Measurements from ENCODE around the gene RASSF8.
A peak's percentile ranks its signal among the peaks of the same experiment; 100 is the strongest.
"Not testable (repeated sequence)": the region's sequence is repeated elsewhere in the genome, so short reads cannot be mapped to it uniquely, and the experiment has no call there.

The RASSF8 gene

DNA sequence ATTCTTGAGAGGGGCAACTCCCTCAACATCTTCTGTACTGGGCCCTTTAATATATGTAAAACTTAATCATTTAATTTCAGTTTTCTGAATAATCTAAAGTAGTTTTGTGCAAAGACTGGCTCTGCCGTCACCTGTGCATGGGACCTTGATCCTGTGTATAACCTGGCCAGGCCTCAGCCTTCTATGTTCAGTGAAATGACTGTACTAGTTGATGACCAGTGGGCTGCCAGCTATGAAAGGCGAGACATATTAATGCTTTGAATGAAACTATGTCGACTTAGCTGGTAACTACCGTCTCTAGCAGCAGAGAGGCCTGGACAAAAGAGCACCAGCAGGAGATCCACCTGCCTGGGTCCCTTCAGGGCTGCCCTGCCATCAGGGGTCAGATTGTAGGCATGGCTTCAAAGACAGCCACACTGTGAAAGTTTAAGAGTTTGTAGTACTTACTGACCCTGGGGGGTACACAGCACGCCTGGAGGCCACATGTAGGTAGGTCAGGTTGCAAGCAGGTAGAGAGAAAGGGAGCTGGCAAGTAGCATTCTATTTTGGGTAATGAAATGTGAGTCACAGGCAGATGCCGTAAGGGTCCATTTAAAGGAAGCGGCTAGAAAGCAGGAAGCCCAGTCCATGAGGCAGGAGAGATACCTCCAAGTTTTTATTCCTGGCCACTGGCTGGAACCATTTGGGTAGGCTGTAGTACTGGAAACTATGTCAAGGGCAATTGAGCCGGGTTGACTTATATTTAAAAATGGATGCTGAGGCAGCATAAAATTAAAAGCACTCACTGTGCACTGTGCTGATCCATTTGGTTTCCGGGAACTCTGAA is 89.1 kb downstream of the RASSF8 start:
- TF ChIP-seq, protein P1, sequence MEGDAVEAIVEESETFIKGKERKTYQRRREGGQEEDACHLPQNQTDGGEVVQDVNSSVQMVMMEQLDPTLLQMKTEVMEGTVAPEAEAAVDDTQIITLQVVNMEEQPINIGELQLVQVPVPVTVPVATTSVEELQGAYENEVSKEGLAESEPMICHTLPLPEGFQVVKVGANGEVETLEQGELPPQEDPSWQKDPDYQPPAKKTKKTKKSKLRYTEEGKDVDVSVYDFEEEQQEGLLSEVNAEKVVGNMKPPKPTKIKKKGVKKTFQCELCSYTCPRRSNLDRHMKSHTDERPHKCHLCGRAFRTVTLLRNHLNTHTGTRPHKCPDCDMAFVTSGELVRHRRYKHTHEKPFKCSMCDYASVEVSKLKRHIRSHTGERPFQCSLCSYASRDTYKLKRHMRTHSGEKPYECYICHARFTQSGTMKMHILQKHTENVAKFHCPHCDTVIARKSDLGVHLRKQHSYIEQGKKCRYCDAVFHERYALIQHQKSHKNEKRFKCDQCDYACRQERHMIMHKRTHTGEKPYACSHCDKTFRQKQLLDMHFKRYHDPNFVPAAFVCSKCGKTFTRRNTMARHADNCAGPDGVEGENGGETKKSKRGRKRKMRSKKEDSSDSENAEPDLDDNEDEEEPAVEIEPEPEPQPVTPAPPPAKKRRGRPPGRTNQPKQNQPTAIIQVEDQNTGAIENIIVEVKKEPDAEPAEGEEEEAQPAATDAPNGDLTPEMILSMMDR (conservative IDR thresholded peaks at IDR 0.05; ENCODE audit: low read depth): no peak
- ChIA-PET CTCF (no interaction called here), POLR2A (ENCODE audit: low non-redundant PET) (no interaction called here)
- no peak overlapping the region for H3K27ac ChIP-seq
- DNase-seq (ENCODE audit: low spot score): no peak

DNA sequence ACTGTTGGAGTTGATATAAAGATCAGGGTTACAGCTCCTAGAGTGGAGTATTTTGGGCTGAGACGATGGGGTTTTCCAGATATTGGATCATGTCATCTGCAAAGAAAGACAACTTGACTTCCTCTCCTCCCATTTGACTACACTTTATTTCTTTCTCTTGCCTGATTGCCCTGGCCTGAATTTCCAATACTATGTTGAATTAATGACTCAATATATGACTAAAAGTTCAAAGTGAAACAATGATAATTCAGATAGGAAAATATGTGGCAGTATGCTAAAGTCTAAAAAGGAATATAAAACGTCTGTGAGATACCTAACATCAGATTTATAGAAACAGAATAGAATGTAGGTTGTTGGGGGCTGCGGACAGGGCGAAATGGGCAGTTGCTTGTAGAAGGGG is 94.2 kb downstream of the RASSF8 start:
- ChIA-PET POLR2A (ENCODE audit: low non-redundant PET) (no interaction called here), CTCF (no interaction called here)
- TF ChIP-seq, protein P1 (conservative IDR thresholded peaks at IDR 0.05; ENCODE audit: low read depth): no peak
- DNase-seq (ENCODE audit: low spot score): no peak
- no peak overlapping the region for H3K27ac ChIP-seq

DNA sequence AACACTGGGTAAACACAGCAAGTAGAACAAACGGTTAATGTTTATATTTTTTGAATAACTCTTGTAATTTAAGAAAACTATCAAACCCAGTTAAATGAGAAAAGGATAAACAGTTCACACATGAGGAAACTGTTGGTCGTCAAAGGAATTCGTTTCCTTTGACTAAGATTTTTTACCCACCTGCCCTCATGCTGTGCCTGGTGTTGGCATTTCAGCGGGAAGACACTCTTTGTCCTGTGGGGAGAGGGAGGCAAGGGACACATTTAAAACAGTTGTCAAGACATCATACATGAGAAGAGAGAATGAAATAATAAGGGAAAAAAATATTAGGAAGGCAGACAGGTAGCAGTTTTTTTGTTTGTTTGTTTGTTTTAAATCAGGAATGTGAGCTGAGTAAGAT is 95.9 kb downstream of the RASSF8 start:
- CTCF ChIA-PET: interaction anchor here (0.6 to 0.7 kb wide), 2 partner anchors 66 to 618 kb away, joined by 3 to 4 read pairs; no protein-coding TSS in a partner anchor
- POLR2A ChIA-PET (ENCODE audit: low non-redundant PET): no interaction called here
- no peak overlapping the region for H3K27ac ChIP-seq
- TF ChIP-seq, protein P1 (conservative IDR thresholded peaks at IDR 0.05; ENCODE audit: low read depth): no peak
- no peak for DNase-seq (ENCODE audit: low spot score)

DNA sequence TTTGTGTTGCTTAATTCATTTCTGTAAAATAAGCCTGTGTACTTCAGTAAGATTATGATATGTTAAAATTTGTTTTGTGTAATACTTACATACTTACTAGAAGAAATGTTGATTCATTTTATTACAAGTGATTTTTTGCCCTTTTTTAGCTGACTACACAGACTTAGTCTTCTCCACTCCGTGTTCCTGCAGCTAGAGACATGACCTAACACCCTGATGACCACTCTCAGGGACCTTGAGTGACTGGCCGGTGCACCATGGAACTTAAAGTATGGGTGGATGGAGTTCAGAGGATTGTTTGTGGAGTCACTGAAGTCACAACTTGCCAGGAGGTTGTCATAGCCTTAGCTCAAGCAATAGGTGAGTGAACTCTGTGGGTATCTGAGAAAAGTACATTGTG is 96.6 kb downstream of the RASSF8 start:
- DNase-seq (ENCODE audit: low spot score): no peak
- H3K27ac ChIP-seq: no peak overlapping the region
- POLR2A ChIA-PET (ENCODE audit: low non-redundant PET): no interaction called here
- TF ChIP-seq, protein P1 (conservative IDR thresholded peaks at IDR 0.05; ENCODE audit: low read depth): no peak
- CTCF ChIA-PET: interaction anchor here (0.6 kb wide), 1 partner anchor 618 kb away, joined by 3 read pairs; no protein-coding TSS in a partner anchor

DNA sequence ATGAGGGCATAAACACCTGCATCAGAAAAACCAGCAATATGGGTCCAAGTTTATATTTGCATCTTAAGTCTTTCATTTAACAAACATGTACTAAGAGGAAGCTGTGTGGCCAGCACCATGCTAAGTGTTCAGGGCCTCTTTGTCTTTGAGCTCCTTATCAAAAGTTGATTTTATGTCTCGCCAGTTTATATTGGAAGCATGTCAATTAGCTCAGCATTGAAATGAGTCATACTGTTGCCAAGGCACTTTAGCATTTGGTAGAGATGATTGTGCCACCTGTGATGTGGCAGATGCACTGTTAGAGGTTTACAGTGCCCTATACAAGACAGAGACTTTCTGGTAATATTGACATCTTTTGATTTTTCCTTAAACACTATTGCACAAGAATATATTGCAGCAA is 97.9 kb downstream of the RASSF8 start:
- ChIA-PET POLR2A (ENCODE audit: low non-redundant PET) (no interaction called here), CTCF (interaction anchor here (0.6 kb wide), 1 partner anchor 658 kb away, joined by 3 read pairs; no protein-coding TSS in a partner anchor)
- peak; percentile 35 for DNase-seq (ENCODE audit: low spot score)
- TF ChIP-seq, protein P1 (conservative IDR thresholded peaks at IDR 0.05; ENCODE audit: low read depth): no peak
- no peak overlapping the region for H3K27ac ChIP-seq

DNA sequence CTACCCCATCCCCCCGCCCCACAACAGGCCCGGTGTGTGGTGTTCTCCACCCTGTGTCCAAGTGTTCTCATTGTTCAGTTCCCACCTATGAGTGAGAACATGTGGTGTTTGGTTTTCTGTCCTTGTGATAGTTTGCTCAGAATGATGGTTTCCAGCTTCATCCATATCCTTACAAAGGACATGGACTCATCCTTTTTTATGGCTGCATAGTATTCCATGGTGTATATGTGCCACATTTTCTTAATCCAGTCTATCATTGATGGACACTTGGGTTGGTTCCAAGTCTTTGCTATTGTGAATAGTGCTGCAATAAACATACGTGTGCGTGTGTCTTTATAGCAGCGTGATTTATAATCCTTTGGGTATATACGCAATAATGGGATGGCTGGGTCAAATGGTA is 98.8 kb downstream of the RASSF8 start:
- CTCF ChIA-PET; H3K27ac ChIP-seq; DNase-seq (ENCODE audit: low spot score); POLR2A ChIA-PET (ENCODE audit: low non-redundant PET): not testable (repeated sequence)

DNA sequence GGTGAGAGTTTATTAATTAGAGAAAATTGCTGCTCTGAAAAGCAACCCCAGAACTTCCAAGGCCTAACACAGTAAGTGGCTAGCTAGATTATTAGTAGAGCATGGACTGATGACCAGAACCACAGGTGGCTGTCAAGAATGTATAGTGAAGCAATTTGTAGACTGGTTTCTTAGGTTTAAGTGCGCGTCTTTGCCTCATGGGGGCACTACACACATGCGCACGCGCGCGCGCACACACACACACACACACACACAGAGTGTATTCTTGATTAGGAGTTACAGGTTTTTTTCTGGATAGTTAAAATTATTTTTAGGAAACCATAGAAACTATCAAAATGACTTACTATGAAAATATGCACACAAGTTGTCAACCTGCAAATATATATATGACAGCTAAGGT is 99.8 kb downstream of the RASSF8 start:
- CTCF ChIA-PET: interaction anchor here (0.7 kb wide), 2 partner anchors 115 to 275 kb away, joined by 3 to 4 read pairs; no protein-coding TSS in a partner anchor
- no peak for DNase-seq (ENCODE audit: low spot score)
- POLR2A ChIA-PET (ENCODE audit: low non-redundant PET): no interaction called here

More for the DNA sequence above, 99.8 kb downstream of the RASSF8 start:
- H3K27ac ChIP-seq: no peak overlapping the region
- TF ChIP-seq, protein P1 (conservative IDR thresholded peaks at IDR 0.05; ENCODE audit: low read depth): no peak

Data from RWPE1 (cell line).